ENCODE results near the gene ATF7. TPM values are rescaled to one million over a fixed set of nuclear protein-coding genes. Genes with fewer than 3 reads are reported as not detected.

ATF7 gene
- total and polyA plus RNA-seq, 2 of the 13 experiments (the other 11 are each of a cell fraction or from before 2014, with no cell fraction given), result 9.6 to 16.2 TPM

DNA sequence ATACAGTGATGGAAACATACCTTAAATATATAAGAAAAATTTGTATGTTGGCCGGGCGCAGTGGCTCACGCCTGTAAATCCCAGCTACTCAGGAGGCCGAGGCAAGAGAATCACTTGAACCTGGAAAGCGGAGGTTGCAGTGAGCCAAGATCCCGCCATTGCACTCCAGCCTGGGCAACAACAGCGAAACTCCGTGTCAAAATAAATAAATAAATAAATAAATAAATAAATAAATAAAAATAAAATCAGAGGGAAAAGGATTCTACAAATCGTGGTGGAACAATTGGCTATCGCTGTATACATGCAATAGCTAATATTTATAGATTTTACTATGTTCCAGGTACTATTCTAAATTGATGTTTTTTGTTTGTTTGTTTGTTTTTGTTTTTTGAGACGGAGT, 1.7 kb upstream of the ATF7 start:
- no peak for DNase-seq (ENCODE audit: low spot score)
- 87% methylated on average over 11 of the region's 11 CpGs for whole genome bisulfite sequencing (ENCODE audit: low lambda C conversion rate)
- Histone ChIP-seq H3K36me3 (replicated peaks in 1 of 2; ENCODE audit: control insufficient read depth in 1 of 2, insufficient read depth in 2 of 2, low read length in 2 of 2) (no peaks in the 10 kb centered on the region), H3K9ac (ENCODE audit: insufficient read depth, low read depth, low read length) (no peak overlapping the region), H3K4me3 (replicated peaks in 1 of 3; ENCODE audit: insufficient read depth in 1 of 3, low read depth in 2 of 3, low read length in 3 of 3) (no peak overlapping the region), H3K27me3 (ENCODE audit: control insufficient read depth in 1 of 2, insufficient read depth in 2 of 2, low read length in 2 of 2) (no peaks in the 10 kb centered on the region; a peak in 1 of 5 replicates), H3K4me1 (ENCODE audit: insufficient read depth, low read length) (peaks cover 22% of the 10 kb centered on the region), H3K9me3 (ENCODE audit: low read length) (no peaks in the 10 kb centered on the region), H4K20me1 (ENCODE audit: insufficient read depth, low read length) (no peaks in the 10 kb centered on the region), H3K27ac (ENCODE audit: extremely low read length, insufficient read depth, low read length) (no peak overlapping the region), H3K79me2 (ENCODE audit: insufficient read depth, low read length) (peaks cover 30% of the 10 kb centered on the region), H3K4me2 (ENCODE audit: low read depth, low read length) (no peak overlapping the region), H2AFZ (ENCODE audit: low read length) (no peak overlapping the region)
- FAIRE-seq, result no peak
- BruUV-seq (replicated peaks), result no TSS peak
- intact Hi-C loops (cut with micrococcal nuclease; ENCODE audit: unreplicated experiment), result no loop called here
- POLR2A ChIA-PET, result interaction anchor here (2.1 to 3.0 kb wide), 2 partner anchors 31 to 48 kb away, joined by 10 to 26 read pairs; partner anchors contain the start of gene ATP5MC2
- ATAC-seq, result no peak
- CTCF ChIA-PET (ENCODE audit: low intra/inter-chr PET ratio, low total read pairs), result no interaction called here
- TF ChIP-seq ZNF496 (CRISPR knock-in tag; IDR thresholded peaks at IDR 0.05; ENCODE audit: insufficient replicate concordance), result no peak
- TF ChIP-seq DZIP1 (CRISPR knock-in tag; IDR thresholded peaks at IDR 0.05), result no peak
- TF ChIP-seq KDM6A (CRISPR knock-in tag; IDR thresholded peaks at IDR 0.05; ENCODE audit: low read depth), result no peak
- in situ Hi-C loops (cut with HindIII; ENCODE audit: extremely low pct_ligation_motif_present, low pct_unique_long_range_greater_than_20kb), result loop anchor here (5.0 kb wide), 1 partner anchor 49 kb away; the partner anchor contains the start of gene ATP5MC2

GRCh38 chr12:53626702-53627169, 554 bp upstream of the ATF7 start:
- H2AFZ ChIP-seq (ENCODE audit: low read length), result no peak overlapping the region
- POLR2A ChIA-PET, result interaction anchor here (0.6 to 3.0 kb wide), 10 partner anchors 10 to 126 kb away, joined by 3 to 31 read pairs (median 5); partner anchors contain the start of genes ATP5MC2 and TARBP2
- DNase-seq (ENCODE audit: low spot score), result no peak
- H3K36me3 ChIP-seq (replicated peaks in 1 of 2; ENCODE audit: control insufficient read depth in 1 of 2, insufficient read depth in 2 of 2, low read length in 2 of 2), result no peaks in the 10 kb centered on the region
- H3K9ac ChIP-seq (ENCODE audit: insufficient read depth, low read depth, low read length), result peak overlapping the region; percentile 89
- peak overlapping the region; percentile 74 for H3K4me2 ChIP-seq (ENCODE audit: low read depth, low read length)
- peaks cover 28% of the 10 kb centered on the region for H3K4me1 ChIP-seq (ENCODE audit: insufficient read depth, low read length)
- in situ Hi-C loops (cut with HindIII; ENCODE audit: extremely low pct_ligation_motif_present, low pct_unique_long_range_greater_than_20kb), result loop anchor here (5.0 kb wide), 1 partner anchor 51 kb away; the partner anchor contains the start of gene ATP5MC2
- TSS peak; percentile 99 for BruUV-seq (replicated peaks)
- 33% methylated on average over 6 of the region's 6 CpGs for WGBS (ENCODE audit: low lambda C conversion rate)
- peak overlapping the region; percentile 88 for H3K27ac ChIP-seq (ENCODE audit: extremely low read length, insufficient read depth, low read length)
- H3K4me3 ChIP-seq (replicated peaks in 1 of 3; ENCODE audit: insufficient read depth in 1 of 3, low read depth in 2 of 3, low read length in 3 of 3), result peak overlapping the region; percentile 24 to 95 (median 85); a peak in 5 of 6 replicates
- H3K9me3 ChIP-seq (ENCODE audit: low read length), result no peaks in the 10 kb centered on the region
- peaks cover 40% of the 10 kb centered on the region for H3K79me2 ChIP-seq (ENCODE audit: insufficient read depth, low read length)
- no peaks in the 10 kb centered on the region for H4K20me1 ChIP-seq (ENCODE audit: insufficient read depth, low read length)
- no peak; the same call in 2 of the 3 replicates for ATAC-seq
- FAIRE-seq, result no peak
- H3K27me3 ChIP-seq (ENCODE audit: control insufficient read depth in 1 of 2, insufficient read depth in 2 of 2, low read length in 2 of 2), result no peaks in the 10 kb centered on the region; a peak in 1 of 5 replicates
- intact Hi-C loops (cut with micrococcal nuclease; ENCODE audit: unreplicated experiment), result loop anchor here (1.0 kb wide), 1 partner anchor 50 kb away; the partner anchor contains the start of gene ATP5MC2
- CTCF ChIA-PET (ENCODE audit: low intra/inter-chr PET ratio, low total read pairs), result interaction anchor here (1.2 kb wide), 1 partner anchor 49 kb away, joined by 3 read pairs; the partner anchor contains the start of gene ATP5MC2
- TF ChIP-seq ELF3 (CRISPR knock-in tag; IDR thresholded peaks at IDR 0.05), result no peak
- TF ChIP-seq SMYD3 (CRISPR knock-in tag; IDR thresholded peaks at IDR 0.05), result 0 out of 2 replicates have a peak, but pooled peaks have one; percentile 1
- TF ChIP-seq SIX4 (CRISPR knock-in tag; IDR thresholded peaks at IDR 0.05), result no peak
- 0 out of 2 replicates have a peak, but pooled peaks have one; percentile 47 for TF ChIP-seq ZNF33A (CRISPR knock-in tag; IDR thresholded peaks at IDR 0.05; ENCODE audit: borderline replicate concordance)
- 0 out of 2 replicates have a peak, but pooled peaks have one; percentile 0 for TF ChIP-seq ZNF101 (CRISPR knock-in tag; IDR thresholded peaks at IDR 0.05; ENCODE audit: borderline replicate concordance, low read depth)
- TF ChIP-seq, protein P1, sequence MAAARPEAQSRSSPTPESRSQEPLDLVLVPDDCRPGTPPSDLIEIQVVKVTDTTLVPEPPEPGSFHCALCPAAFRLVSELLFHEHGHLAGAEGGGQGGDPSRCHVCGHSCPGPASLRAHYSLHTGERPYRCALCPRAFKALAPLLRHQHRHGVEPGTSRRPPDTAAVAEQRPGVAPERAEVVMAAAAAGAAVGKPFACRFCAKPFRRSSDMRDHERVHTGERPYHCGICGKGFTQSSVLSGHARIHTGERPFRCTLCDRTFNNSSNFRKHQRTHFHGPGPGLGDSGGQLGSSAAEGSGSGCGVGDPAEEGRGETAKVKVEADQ (CRISPR knock-in tag; IDR thresholded peaks at IDR 0.05; ENCODE audit: borderline replicate concordance), result no peak
- 0 out of 2 replicates have a peak, but pooled peaks have one; percentile 59 for TF ChIP-seq ZFP82 (CRISPR knock-in tag; IDR thresholded peaks at IDR 0.05; ENCODE audit: borderline replicate concordance)
- no peak for TF ChIP-seq SP140L (CRISPR knock-in tag; IDR thresholded peaks at IDR 0.05; ENCODE audit: borderline replicate concordance)
- TF ChIP-seq BATF2 (CRISPR knock-in tag; IDR thresholded peaks at IDR 0.05), result no peak
- 0 out of 2 replicates have a peak, but pooled peaks have one; percentile 8 for TF ChIP-seq HOXA5 (CRISPR knock-in tag; IDR thresholded peaks at IDR 0.05)
- no peak for TF ChIP-seq RFXANK (CRISPR knock-in tag; IDR thresholded peaks at IDR 0.05)

Data from HepG2 (cell line).